Osteoblast (primary cell): ENCODE measurements around the gene PSMA5. TPM values are rescaled to one million over a fixed set of nuclear protein-coding genes. Genes with fewer than 3 reads are reported as not detected.

Source experiments
- DNase-seq: peaks from one replicate; pipeline ENCODE4 v3.0.0; 2011; ENCODE audit warnings: low spot score, mixed read lengths; ENCODE audit not compliant: insufficient read length; ENCODE audit errors: missing footprints
- H2AFZ ChIP-seq: 2 replicates; pipeline ENCODE4 v1.6.0; 2011; ENCODE audit warnings: mild to moderate bottlenecking, low read length
- H3K27ac ChIP-seq: 2 replicates; pipeline ENCODE4 v1.5.1; 2011; ENCODE audit warnings: mild to moderate bottlenecking, low read depth, low read length, moderate library complexity
- H3K27me3 ChIP-seq: 2 replicates; pipeline ENCODE4 v1.6.0; 2012; ENCODE audit warnings: mild to moderate bottlenecking, control low read depth, inconsistent platforms, low read length, moderate library complexity; ENCODE audit not compliant: insufficient read depth
- H3K36me3 ChIP-seq: 2 replicates; pipeline ENCODE4 v1.5.1; 2011; ENCODE audit warnings: mild to moderate bottlenecking, low read length, control low read depth, moderate library complexity; ENCODE audit not compliant: insufficient read depth
- H3K4me1 ChIP-seq: 2 replicates; pipeline ENCODE4 v1.5.1; 2011; ENCODE audit warnings: mild to moderate bottlenecking, low read length, control low read depth, moderate library complexity; ENCODE audit not compliant: insufficient read depth
- H3K4me2 ChIP-seq: 2 replicates; pipeline ENCODE4 v1.6.0; 2011; ENCODE audit warnings: mild to moderate bottlenecking, low read length; ENCODE audit not compliant: insufficient read depth
- H3K4me3 ChIP-seq: fragments of 200-600 bp; sonication (generic); 3 replicates; pipeline ENCODE4 v1.5.1; 2012; ENCODE audit warnings: mild to moderate bottlenecking, low read length, inconsistent platforms; ENCODE audit not compliant: insufficient read depth
- H3K79me2 ChIP-seq: 2 replicates; pipeline ENCODE4 v1.6.0; 2012; ENCODE audit warnings: mild to moderate bottlenecking, low read length, control low read depth, inconsistent platforms; ENCODE audit not compliant: insufficient read depth
- H3K9me3 ChIP-seq: 2 replicates; pipeline ENCODE4 v1.5.1; 2011; ENCODE audit warnings: low read depth, low read length, control low read depth
- H4K20me1 ChIP-seq: 2 replicates; pipeline ENCODE4 v1.6.0; 2012; ENCODE audit warnings: mild to moderate bottlenecking, low read length, control low read depth; ENCODE audit not compliant: insufficient read depth
- total RNA-seq: library from RNA; depleted of rRNA; stranded (reverse); fragments of >200 nt; gene quantifications from 2 replicates; pipeline ENCODE4 v1.2.3, GENCODE V29; 2012
- TF ChIP-seq, protein P1 (sequence below): IDR thresholded peaks from 2 replicates; pipeline ENCODE4 v1.5.1; 2011; ENCODE audit warnings: mild to moderate bottlenecking, low read depth, low read length, moderate library complexity; ENCODE audit errors: extremely low read depth

PSMA5 gene
- total RNA-seq, 1 donor: 45.6 TPM

DNA sequence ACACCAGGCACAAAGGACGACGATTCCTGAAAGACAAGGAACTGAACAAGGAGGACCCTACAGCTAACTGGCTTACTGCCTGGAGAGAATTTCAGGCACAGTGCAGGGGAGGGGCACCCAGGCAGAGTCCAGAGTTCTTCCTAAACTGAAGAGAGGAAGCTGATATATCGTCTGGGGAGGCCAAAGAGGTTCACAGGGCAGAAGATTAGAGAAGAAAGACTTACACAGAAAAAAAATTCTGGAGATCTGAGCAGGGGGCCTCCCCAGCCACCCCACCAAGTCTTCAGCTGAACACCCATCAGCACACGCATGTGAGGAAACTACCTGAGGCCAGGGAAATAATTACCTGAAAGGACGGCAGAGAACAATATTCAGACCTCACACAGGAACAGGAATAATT, 53.1 kb downstream of the PSMA5 start:
- Histone ChIP-seq H3K36me3 (no peaks in the 10 kb centered on the region), H3K27ac (peak overlapping the region; percentile 21), H3K27me3 (no peaks in the 10 kb centered on the region), H3K9me3 (no peaks in the 10 kb centered on the region), H3K4me1 (peaks cover 65% of the 10 kb centered on the region), H3K4me2 (no peak overlapping the region), H4K20me1 (no peaks in the 10 kb centered on the region), H2AFZ (no peak overlapping the region), H3K79me2 (peaks cover 54% of the 10 kb centered on the region), H3K4me3 (no peak overlapping the region)
- DNase-seq: no peak
- TF ChIP-seq, protein P1, sequence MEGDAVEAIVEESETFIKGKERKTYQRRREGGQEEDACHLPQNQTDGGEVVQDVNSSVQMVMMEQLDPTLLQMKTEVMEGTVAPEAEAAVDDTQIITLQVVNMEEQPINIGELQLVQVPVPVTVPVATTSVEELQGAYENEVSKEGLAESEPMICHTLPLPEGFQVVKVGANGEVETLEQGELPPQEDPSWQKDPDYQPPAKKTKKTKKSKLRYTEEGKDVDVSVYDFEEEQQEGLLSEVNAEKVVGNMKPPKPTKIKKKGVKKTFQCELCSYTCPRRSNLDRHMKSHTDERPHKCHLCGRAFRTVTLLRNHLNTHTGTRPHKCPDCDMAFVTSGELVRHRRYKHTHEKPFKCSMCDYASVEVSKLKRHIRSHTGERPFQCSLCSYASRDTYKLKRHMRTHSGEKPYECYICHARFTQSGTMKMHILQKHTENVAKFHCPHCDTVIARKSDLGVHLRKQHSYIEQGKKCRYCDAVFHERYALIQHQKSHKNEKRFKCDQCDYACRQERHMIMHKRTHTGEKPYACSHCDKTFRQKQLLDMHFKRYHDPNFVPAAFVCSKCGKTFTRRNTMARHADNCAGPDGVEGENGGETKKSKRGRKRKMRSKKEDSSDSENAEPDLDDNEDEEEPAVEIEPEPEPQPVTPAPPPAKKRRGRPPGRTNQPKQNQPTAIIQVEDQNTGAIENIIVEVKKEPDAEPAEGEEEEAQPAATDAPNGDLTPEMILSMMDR: no peak

GRCh38 chr1:109372281-109372680, 54.0 kb downstream of the PSMA5 start:
- Histone ChIP-seq H4K20me1 (no peaks in the 10 kb centered on the region), H3K4me2 (peak overlapping the region; percentile 91), H3K36me3 (no peaks in the 10 kb centered on the region), H2AFZ (no peak overlapping the region), H3K9me3 (no peaks in the 10 kb centered on the region), H3K27me3 (no peaks in the 10 kb centered on the region), H3K79me2 (peaks cover 51% of the 10 kb centered on the region), H3K27ac (peak overlapping the region; percentile 98), H3K4me1 (peaks cover 59% of the 10 kb centered on the region), H3K4me3 (no peak overlapping the region)
- TF ChIP-seq, protein P1: no peak
- no peak for DNase-seq

DNA sequence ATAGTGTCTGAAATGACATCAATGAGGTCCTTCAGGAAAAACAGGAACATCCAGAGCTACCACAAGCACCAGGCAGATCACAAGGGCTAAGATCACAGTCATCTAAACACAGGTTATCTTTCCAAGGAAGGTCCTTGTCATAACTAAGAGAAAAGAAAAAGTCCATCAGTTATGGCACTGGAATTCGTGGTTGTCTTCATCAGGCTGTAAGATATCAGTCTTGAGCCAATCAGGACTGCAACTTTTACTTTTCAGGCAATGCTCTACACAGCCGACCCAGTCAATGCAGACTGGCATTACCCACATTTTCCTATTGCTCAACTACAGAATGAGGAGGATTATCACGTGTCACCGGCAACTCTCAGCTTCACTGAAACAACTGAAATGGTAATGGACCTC, 54.9 kb downstream of the PSMA5 start:
- no peaks in the 10 kb centered on the region for H3K27me3 ChIP-seq
- peak overlapping the region; percentile 64 for H3K4me3 ChIP-seq
- H4K20me1 ChIP-seq: no peaks in the 10 kb centered on the region
- H3K27ac ChIP-seq: peak overlapping the region; percentile 98
- H3K4me1 ChIP-seq: peaks cover 58% of the 10 kb centered on the region
- peak overlapping the region; percentile 91 for H3K4me2 ChIP-seq
- DNase-seq: peak; percentile 91
- no peaks in the 10 kb centered on the region for H3K9me3 ChIP-seq
- H3K79me2 ChIP-seq: peaks cover 43% of the 10 kb centered on the region
- TF ChIP-seq, protein P1: no peak
- peaks cover 4% of the 10 kb centered on the region for H3K36me3 ChIP-seq
- no peak overlapping the region for H2AFZ ChIP-seq

GRCh38 chr1:109370712-109371340, 55.4 kb downstream of the PSMA5 start:
- no peak overlapping the region for H2AFZ ChIP-seq
- H4K20me1 ChIP-seq: no peaks in the 10 kb centered on the region

More at GRCh38 chr1:109370712-109371340, 55.4 kb downstream of the PSMA5 start:
- Histone ChIP-seq H3K27me3 (no peaks in the 10 kb centered on the region), H3K79me2 (peaks cover 41% of the 10 kb centered on the region), H3K4me3 (peak overlapping the region; percentile 64), H3K4me1 (peaks cover 54% of the 10 kb centered on the region), H3K9me3 (no peaks in the 10 kb centered on the region), H3K4me2 (peak overlapping the region; percentile 91), H3K36me3 (peaks cover 8% of the 10 kb centered on the region), H3K27ac (peak overlapping the region; percentile 98)
- peak; percentile 81 for DNase-seq
- TF ChIP-seq, protein P1: no peak
